Stimulated activated CD4-positive, alpha-beta T cell treated with anti-CD3 and anti-CD28 coated beads, Interleukin-2, amount 100 ng/mL, for 4 hours (primary cell): ENCODE results near the gene GLYATL1B.
"Not testable (repeated sequence)": the region's sequence is repeated elsewhere in the genome, so short reads cannot be mapped to it uniquely, and the experiment has no call there.

Experiments
- DNase-seq: peaks from one replicate; pipeline ENCODE4 v3.0.0-alpha.2; 2020; ENCODE audit warnings: low read depth

GLYATL1B gene

GRCh38 chr11:59095972-59096575, 10.0 kb downstream of the GLYATL1B start:
- not testable (repeated sequence) for DNase-seq

GRCh38 chr11:59097113-59097708, 11.1 kb downstream of the GLYATL1B start:
- DNase-seq, result peak; percentile 38

GRCh38 chr11:59097938-59098337, 11.8 kb downstream of the GLYATL1B start:
- DNase-seq, result not testable (repeated sequence)

- no peak for DNase-seq
Observed at GRCh38 chr11:59102259-59102765, 16.2 kb downstream of the GLYATL1B start.

- no peak for DNase-seq
Observed at GRCh38 chr11:59106363-59107336, 20.5 kb downstream of the GLYATL1B start, which contains the start of gene FAM111B. Gene FAM111B (plus strand): TSS chr11:59107237. CDS start chr11:59109626, 2,389 bp downstream.

- not testable (repeated sequence) for DNase-seq
Observed at GRCh38 chr11:59107721-59108120, 21.6 kb downstream of the GLYATL1B start.

GRCh38 chr11:59112494-59112893, 26.4 kb downstream of the GLYATL1B start:
- DNase-seq, result no peak

GRCh38 chr11:59114344-59114743, 28.2 kb downstream of the GLYATL1B start:
- no peak for DNase-seq

- DNase-seq, result no peak
Observed at GRCh38 chr11:59115553-59115952, 29.4 kb downstream of the GLYATL1B start.

- DNase-seq, result no peak
Observed at GRCh38 chr11:59117774-59118173, 31.7 kb downstream of the GLYATL1B start.

- DNase-seq, result no peak
Observed at GRCh38 chr11:59119826-59120225, 33.7 kb downstream of the GLYATL1B start.

GRCh38 chr11:59135648-59136461, 49.7 kb downstream of the GLYATL1B start:
- DNase-seq, result peak; percentile 76

- not testable (repeated sequence) for DNase-seq
Observed at GRCh38 chr11:59136551-59136950, 50.4 kb downstream of the GLYATL1B start.

- no peak for DNase-seq
Observed at GRCh38 chr11:59137190-59137589, 51.1 kb downstream of the GLYATL1B start.

- no peak for DNase-seq
Observed at GRCh38 chr11:59138643-59139042, 52.5 kb downstream of the GLYATL1B start.

GRCh38 chr11:59141191-59141590, 55.1 kb downstream of the GLYATL1B start:
- no peak for DNase-seq

GRCh38 chr11:59141673-59142460, 55.8 kb downstream of the GLYATL1B start:
- DNase-seq, result no peak

- DNase-seq, result peak; percentile 69
Observed at GRCh38 chr11:59142530-59143507, 56.7 kb downstream of the GLYATL1B start, which contains the start of gene FAM111A. Gene FAM111A (plus strand): TSS chr11:59142856. CDS start chr11:59148873, 6,017 bp downstream.

- DNase-seq, result no peak
Observed at GRCh38 chr11:59144096-59144495, 58.0 kb downstream of the GLYATL1B start.
